ENCODE measurements around the gene TMEM272.

TMEM272 gene

DNA sequence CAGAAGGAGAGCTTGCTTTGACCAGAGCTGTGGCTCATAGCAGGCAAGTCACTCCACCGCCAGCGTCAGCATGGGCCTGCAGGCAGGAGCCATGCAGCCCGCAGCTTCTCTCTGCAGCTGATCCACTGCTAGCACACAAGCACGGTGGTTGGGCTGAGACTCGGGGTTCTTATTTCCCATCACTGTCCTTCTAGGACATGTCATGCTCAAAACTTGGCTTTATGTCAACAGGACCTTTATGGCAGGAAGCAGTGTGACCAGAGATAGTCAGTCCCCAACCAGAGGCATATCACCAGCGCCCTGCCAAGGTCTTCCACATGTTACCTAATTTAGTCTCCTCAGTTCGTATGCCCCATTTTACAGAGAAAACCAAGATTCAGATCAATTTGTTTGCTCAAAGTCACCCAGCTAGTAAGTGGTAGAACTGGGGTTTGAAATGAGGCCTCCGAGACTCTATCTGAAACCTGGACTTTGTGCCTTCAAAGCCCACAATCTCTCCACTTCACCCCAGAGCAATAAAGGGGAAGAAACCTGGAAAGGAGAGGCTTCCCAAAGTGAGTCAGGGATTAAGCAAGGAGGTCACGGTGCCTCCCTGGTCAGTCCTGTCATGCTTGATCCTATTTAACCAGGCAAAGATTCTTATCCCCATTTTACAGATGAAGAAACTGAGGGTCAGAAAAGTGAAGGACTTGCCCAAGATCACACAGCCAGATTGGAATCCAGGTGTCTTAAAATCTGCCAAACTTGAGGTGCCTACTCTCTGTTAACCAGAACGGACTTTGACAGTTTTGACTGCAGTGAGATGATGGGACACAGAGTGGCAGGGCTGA lies 5.1 kb downstream of the TMEM272 start:
- no peak overlapping the region for H3K18ac ChIP-seq (ENCODE audit: low read length)
- H2BK5ac ChIP-seq (ENCODE audit: low read length): peak overlapping the region; percentile 4
- no peak overlapping the region for H4K91ac ChIP-seq (ENCODE audit: low read depth, low read length, poor library complexity)
- H2BK120ac ChIP-seq (ENCODE audit: low read depth, low read length): no peak overlapping the region
- no peak overlapping the region for H3K4ac ChIP-seq (ENCODE audit: low read length)
- peak overlapping the region in 1 of 2 donors; percentile 30 for H3K4me3 ChIP-seq (ENCODE audit: low read length in 2 of 2)
- H2AFZ ChIP-seq (ENCODE audit: low read length): no peak overlapping the region
- H3K9ac ChIP-seq (ENCODE audit: low read depth, low read length, poor library complexity): no peak overlapping the region
- peaks cover 0 to 3% of the 10 kb centered on the region in 2 donors for H3K4me1 ChIP-seq (ENCODE audit: control insufficient read depth in 2 of 2, insufficient read depth in 1 of 2, low read depth in 1 of 2, low read length in 2 of 2)
- no peaks in the 10 kb centered on the region for H3K36me3 ChIP-seq (replicated peaks in 1 of 2; ENCODE audit: control insufficient read depth in 2 of 2, insufficient read depth in 2 of 2, low read length in 2 of 2)
- no peak overlapping the region for H3K14ac ChIP-seq (ENCODE audit: low read length)
- peaks cover 0 to 18% (median 0%) of the 10 kb centered on the region in 3 experiments for H3K27me3 ChIP-seq (ENCODE audit: control insufficient read depth in 3 of 3, insufficient read depth in 3 of 3, low read depth in 1 of 3, low read length in 3 of 3)
- no peak overlapping the region for H3K23ac ChIP-seq (ENCODE audit: low read depth, low read length, poor library complexity)
- no CpG with 5 or more reads among the region's 10 CpGs for WGBS, 2 donors (ENCODE audit: extremely low coverage in 2 of 2, insufficient read length in 2 of 2, insufficient replicate concordance in 1 of 2)
- no peak overlapping the region for H3K4me2 ChIP-seq (ENCODE audit: insufficient read depth, low read length, poor library complexity, severe bottlenecking)
- H3K79me1 ChIP-seq (ENCODE audit: low read depth, low read length): no peaks in the 10 kb centered on the region
- H3K27ac ChIP-seq (replicated peaks; ENCODE audit: low read length): no peak overlapping the region
- no peak overlapping the region for H2BK15ac ChIP-seq (ENCODE audit: low read length)
- DNase-seq (ENCODE audit: low spot score): no peak
- H2BK12ac ChIP-seq (ENCODE audit: low read length): no peak overlapping the region
- no peaks in the 10 kb centered on the region for H3K9me3 ChIP-seq (replicated peaks in 1 of 2; ENCODE audit: control insufficient read depth in 2 of 2, insufficient read depth in 1 of 2, low read depth in 1 of 2, low read length in 2 of 2)
- H4K8ac ChIP-seq (ENCODE audit: low read depth, low read length): no peak overlapping the region
- no peak overlapping the region for H2AK5ac ChIP-seq (ENCODE audit: low read depth, low read length)

DNA sequence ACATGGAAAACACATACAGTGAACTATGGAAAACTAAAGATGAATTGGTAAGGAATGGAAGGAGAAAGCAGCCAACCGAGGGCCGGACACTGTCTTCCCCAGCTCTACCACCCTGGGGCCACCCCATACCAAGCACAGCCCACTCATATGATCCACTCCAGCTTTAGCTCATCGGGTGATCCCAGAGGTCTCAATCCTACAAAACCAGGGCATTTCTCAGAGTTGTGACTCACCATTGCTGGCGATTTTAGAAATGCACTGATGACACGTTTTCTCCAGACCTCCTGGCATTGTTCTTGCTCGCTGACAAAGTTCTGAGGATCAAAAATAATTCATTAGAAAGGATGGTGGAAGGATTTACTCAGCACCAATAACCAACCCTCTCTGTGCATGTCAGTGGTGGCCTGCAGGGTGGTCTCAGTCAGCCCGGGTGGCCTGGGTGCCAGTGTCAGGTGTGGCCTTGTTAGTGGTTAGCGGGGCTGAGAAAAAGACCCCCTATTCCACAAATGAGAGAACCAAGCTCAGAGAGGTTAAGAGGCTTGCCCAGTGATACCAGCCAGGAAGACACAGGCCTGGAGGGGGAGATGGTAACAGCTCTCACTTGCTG lies 6.6 kb downstream of the TMEM272 start:
- no peak overlapping the region for H3K23ac ChIP-seq (ENCODE audit: low read depth, low read length, poor library complexity)
- H2BK120ac ChIP-seq (ENCODE audit: low read depth, low read length): no peak overlapping the region
- H3K9me3 ChIP-seq (replicated peaks in 1 of 2; ENCODE audit: control insufficient read depth in 2 of 2, insufficient read depth in 1 of 2, low read depth in 1 of 2, low read length in 2 of 2): no peaks in the 10 kb centered on the region
- no peak for DNase-seq (ENCODE audit: low spot score)
- H3K4ac ChIP-seq (ENCODE audit: low read length): no peak overlapping the region
- H3K18ac ChIP-seq (ENCODE audit: low read length): no peak overlapping the region
- no peaks in the 10 kb centered on the region for H3K36me3 ChIP-seq (replicated peaks in 1 of 2; ENCODE audit: control insufficient read depth in 2 of 2, insufficient read depth in 2 of 2, low read length in 2 of 2)
- H3K79me1 ChIP-seq (ENCODE audit: low read depth, low read length): no peaks in the 10 kb centered on the region
- H2BK5ac ChIP-seq (ENCODE audit: low read length): no peak overlapping the region
- peaks cover 0 to 24% (median 0%) of the 10 kb centered on the region in 3 experiments for H3K27me3 ChIP-seq (ENCODE audit: control insufficient read depth in 3 of 3, insufficient read depth in 3 of 3, low read depth in 1 of 3, low read length in 3 of 3)
- H3K4me1 ChIP-seq (ENCODE audit: control insufficient read depth in 2 of 2, insufficient read depth in 1 of 2, low read depth in 1 of 2, low read length in 2 of 2): peaks cover 0 to 3% of the 10 kb centered on the region in 2 donors
- no peak overlapping the region for H3K9ac ChIP-seq (ENCODE audit: low read depth, low read length, poor library complexity)
- H3K27ac ChIP-seq (replicated peaks; ENCODE audit: low read length): no peak overlapping the region
- H3K4me3 ChIP-seq (ENCODE audit: low read length in 2 of 2): no peak overlapping the region
- no peak overlapping the region for H2AFZ ChIP-seq (ENCODE audit: low read length)
- no peak overlapping the region for H3K14ac ChIP-seq (ENCODE audit: low read length)
- no peak overlapping the region for H2BK12ac ChIP-seq (ENCODE audit: low read length)
- WGBS, 2 donors (ENCODE audit: extremely low coverage in 2 of 2, insufficient read length in 2 of 2, insufficient replicate concordance in 1 of 2): no CpG with 5 or more reads among the region's 8 CpGs
- no peak overlapping the region for H3K4me2 ChIP-seq (ENCODE audit: insufficient read depth, low read length, poor library complexity, severe bottlenecking)
- H2AK5ac ChIP-seq (ENCODE audit: low read depth, low read length): peak overlapping the region; percentile 23
- no peak overlapping the region for H4K8ac ChIP-seq (ENCODE audit: low read depth, low read length)
- H2BK15ac ChIP-seq (ENCODE audit: low read length): no peak overlapping the region
- H4K91ac ChIP-seq (ENCODE audit: low read depth, low read length, poor library complexity): no peak overlapping the region

DNA sequence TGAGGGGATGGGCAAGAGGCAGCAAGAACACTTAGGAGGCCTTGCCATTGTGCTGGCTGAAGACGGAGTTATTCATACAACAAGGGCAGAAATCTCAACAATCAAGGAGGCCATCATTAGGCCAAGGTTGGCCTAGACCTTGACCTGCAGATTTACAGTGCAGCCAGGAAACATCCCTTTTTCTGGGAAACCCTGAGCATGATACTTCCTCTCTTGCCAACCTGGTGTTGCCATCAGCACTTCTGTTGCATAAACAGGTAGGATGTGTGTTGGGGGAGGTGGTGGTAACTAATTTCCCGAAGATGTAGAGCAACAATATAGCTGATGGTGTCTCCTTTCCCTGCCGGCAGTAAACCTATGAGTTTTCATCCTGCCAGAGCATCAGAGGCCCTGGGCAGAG lies 8.0 kb downstream of the TMEM272 start:
- no peak overlapping the region for H3K14ac ChIP-seq (ENCODE audit: low read length)
- no peak overlapping the region for H2BK15ac ChIP-seq (ENCODE audit: low read length)
- H3K23ac ChIP-seq (ENCODE audit: low read depth, low read length, poor library complexity): no peak overlapping the region
- H3K4me2 ChIP-seq (ENCODE audit: insufficient read depth, low read length, poor library complexity, severe bottlenecking): no peak overlapping the region
- WGBS, 2 donors (ENCODE audit: extremely low coverage in 2 of 2, insufficient read length in 2 of 2, insufficient replicate concordance in 1 of 2): no CpG with 5 or more reads among the region's 3 CpGs
- H3K4ac ChIP-seq (ENCODE audit: low read length): no peak overlapping the region
- DNase-seq (ENCODE audit: low spot score): no peak
- H3K9me3 ChIP-seq (replicated peaks in 1 of 2; ENCODE audit: control insufficient read depth in 2 of 2, insufficient read depth in 1 of 2, low read depth in 1 of 2, low read length in 2 of 2): no peaks in the 10 kb centered on the region
- no peak overlapping the region for H2BK12ac ChIP-seq (ENCODE audit: low read length)
- no peak overlapping the region for H2AFZ ChIP-seq (ENCODE audit: low read length)
- H3K4me3 ChIP-seq (ENCODE audit: low read length in 2 of 2): no peak overlapping the region
- H3K9ac ChIP-seq (ENCODE audit: low read depth, low read length, poor library complexity): no peak overlapping the region
- peaks cover 0 to 24% (median 0%) of the 10 kb centered on the region in 3 experiments for H3K27me3 ChIP-seq (ENCODE audit: control insufficient read depth in 3 of 3, insufficient read depth in 3 of 3, low read depth in 1 of 3, low read length in 3 of 3)
- no peak overlapping the region for H3K27ac ChIP-seq (replicated peaks; ENCODE audit: low read length)
- no peaks in the 10 kb centered on the region for H3K36me3 ChIP-seq (replicated peaks in 1 of 2; ENCODE audit: control insufficient read depth in 2 of 2, insufficient read depth in 2 of 2, low read length in 2 of 2)
- H3K18ac ChIP-seq (ENCODE audit: low read length): no peak overlapping the region
- H4K8ac ChIP-seq (ENCODE audit: low read depth, low read length): no peak overlapping the region
- no peaks in the 10 kb centered on the region for H3K79me1 ChIP-seq (ENCODE audit: low read depth, low read length)
- H2AK5ac ChIP-seq (ENCODE audit: low read depth, low read length): no peak overlapping the region
- no peak overlapping the region for H2BK5ac ChIP-seq (ENCODE audit: low read length)
- H2BK120ac ChIP-seq (ENCODE audit: low read depth, low read length): no peak overlapping the region
- no peak overlapping the region for H4K91ac ChIP-seq (ENCODE audit: low read depth, low read length, poor library complexity)
- H3K4me1 ChIP-seq (ENCODE audit: control insufficient read depth in 2 of 2, insufficient read depth in 1 of 2, low read depth in 1 of 2, low read length in 2 of 2): peaks cover 0 to 3% of the 10 kb centered on the region in 2 donors

DNA sequence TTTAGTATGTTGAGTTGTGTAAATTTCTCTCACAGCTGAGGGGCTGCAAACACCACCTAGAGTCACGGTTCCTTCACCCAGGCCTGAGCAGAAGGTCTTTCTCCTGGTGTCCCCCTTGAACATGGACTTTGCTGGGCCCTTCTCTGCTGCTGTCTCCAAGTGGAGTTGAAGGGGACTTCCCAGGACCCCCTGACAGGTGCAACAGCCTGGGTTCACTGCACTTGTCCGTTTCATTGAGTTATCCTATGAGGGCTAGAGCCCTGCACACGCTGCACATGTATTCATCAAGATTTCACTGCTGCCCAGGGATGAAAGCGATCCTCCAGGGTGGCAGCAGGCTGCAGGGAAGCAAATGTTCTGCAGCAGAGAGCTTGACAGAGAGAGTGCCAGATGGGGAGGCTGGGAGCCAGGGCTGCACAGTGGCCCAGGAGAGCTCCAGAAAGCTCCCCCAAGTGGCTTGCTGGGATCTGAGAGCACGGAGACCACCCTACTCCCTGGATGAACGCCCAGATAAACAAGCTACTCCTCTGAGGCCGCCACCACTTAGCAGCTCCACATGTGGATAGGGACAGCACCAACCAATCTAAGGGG lies 10.3 kb downstream of the TMEM272 start:
- Histone ChIP-seq H4K8ac (ENCODE audit: low read depth, low read length) (no peak overlapping the region), H3K9ac (ENCODE audit: low read depth, low read length, poor library complexity) (no peak overlapping the region), H2BK15ac (ENCODE audit: low read length) (no peak overlapping the region), H3K4ac (ENCODE audit: low read length) (no peak overlapping the region), H2BK12ac (ENCODE audit: low read length) (no peak overlapping the region), H4K91ac (ENCODE audit: low read depth, low read length, poor library complexity) (no peak overlapping the region), H3K4me3 (ENCODE audit: low read length in 2 of 2) (no peak overlapping the region), H2AFZ (ENCODE audit: low read length) (no peak overlapping the region), H3K23ac (ENCODE audit: low read depth, low read length, poor library complexity) (no peak overlapping the region), H3K79me1 (ENCODE audit: low read depth, low read length) (no peaks in the 10 kb centered on the region), H3K27me3 (ENCODE audit: control insufficient read depth in 3 of 3, insufficient read depth in 3 of 3, low read depth in 1 of 3, low read length in 3 of 3) (peaks cover 0 to 19% (median 0%) of the 10 kb centered on the region in 3 experiments), H3K4me2 (ENCODE audit: insufficient read depth, low read length, poor library complexity, severe bottlenecking) (no peak overlapping the region), H2AK5ac (ENCODE audit: low read depth, low read length) (no peak overlapping the region), H2BK120ac (ENCODE audit: low read depth, low read length) (no peak overlapping the region), H2BK5ac (ENCODE audit: low read length) (no peak overlapping the region), H3K27ac (replicated peaks; ENCODE audit: low read length) (no peak overlapping the region), H3K36me3 (replicated peaks in 1 of 2; ENCODE audit: control insufficient read depth in 2 of 2, insufficient read depth in 2 of 2, low read length in 2 of 2) (no peaks in the 10 kb centered on the region), H3K4me1 (ENCODE audit: control insufficient read depth in 2 of 2, insufficient read depth in 1 of 2, low read depth in 1 of 2, low read length in 2 of 2) (no peaks in the 10 kb centered on the region), H3K14ac (ENCODE audit: low read length) (no peak overlapping the region), H3K18ac (ENCODE audit: low read length) (no peak overlapping the region), H3K9me3 (replicated peaks in 1 of 2; ENCODE audit: control insufficient read depth in 2 of 2, insufficient read depth in 1 of 2, low read depth in 1 of 2, low read length in 2 of 2) (no peaks in the 10 kb centered on the region)
- no peak for DNase-seq (ENCODE audit: low spot score)
- WGBS, 2 donors (ENCODE audit: extremely low coverage in 2 of 2, insufficient read length in 2 of 2, insufficient replicate concordance in 1 of 2): no CpG with 5 or more reads among the region's 7 CpGs
